Stimulated activated CD4-positive, alpha-beta T cell treated with anti-CD3 and anti-CD28 coated beads, Interleukin-1b, Interleukin-23, amount 100 ng/mL, for 48 hours (primary cell): ENCODE measurements around the gene FZD10.

Source experiments
- DNase-seq: peaks from one replicate; pipeline ENCODE4 v3.0.0-alpha.2; 2020

FZD10 gene

DNA sequence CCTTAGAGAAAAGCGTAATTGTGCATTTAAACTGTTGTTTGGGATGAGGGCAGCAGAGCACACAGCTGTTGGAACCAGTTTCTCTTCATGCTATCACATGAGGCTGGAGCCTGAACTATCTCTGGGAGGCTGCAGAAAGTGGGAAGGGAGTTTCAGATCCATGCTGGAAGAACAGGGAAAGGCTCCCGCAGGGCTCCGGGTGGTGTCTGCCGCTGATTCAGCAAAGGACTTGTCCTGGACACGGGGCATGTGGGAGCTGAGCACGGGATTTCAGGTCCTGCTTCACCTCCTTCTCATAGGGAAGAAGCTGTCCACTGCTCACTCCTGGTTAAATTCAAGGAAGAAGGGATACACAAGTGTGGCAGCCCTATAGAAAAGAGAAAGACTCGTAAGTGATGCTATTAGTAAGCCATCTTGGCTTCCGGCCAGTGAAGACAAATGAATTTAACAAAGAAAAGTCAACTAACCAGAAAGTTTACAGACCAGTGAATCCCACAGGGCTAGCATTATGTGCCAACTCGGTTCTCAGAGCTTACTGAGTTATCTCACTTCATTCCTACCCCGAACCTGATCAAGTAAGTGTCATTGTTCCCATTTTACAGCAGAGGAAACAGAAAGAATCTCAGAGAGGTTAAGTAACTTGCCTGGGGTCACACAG, 6.7 kb upstream of the FZD10 start:
- no peak for DNase-seq

DNA sequence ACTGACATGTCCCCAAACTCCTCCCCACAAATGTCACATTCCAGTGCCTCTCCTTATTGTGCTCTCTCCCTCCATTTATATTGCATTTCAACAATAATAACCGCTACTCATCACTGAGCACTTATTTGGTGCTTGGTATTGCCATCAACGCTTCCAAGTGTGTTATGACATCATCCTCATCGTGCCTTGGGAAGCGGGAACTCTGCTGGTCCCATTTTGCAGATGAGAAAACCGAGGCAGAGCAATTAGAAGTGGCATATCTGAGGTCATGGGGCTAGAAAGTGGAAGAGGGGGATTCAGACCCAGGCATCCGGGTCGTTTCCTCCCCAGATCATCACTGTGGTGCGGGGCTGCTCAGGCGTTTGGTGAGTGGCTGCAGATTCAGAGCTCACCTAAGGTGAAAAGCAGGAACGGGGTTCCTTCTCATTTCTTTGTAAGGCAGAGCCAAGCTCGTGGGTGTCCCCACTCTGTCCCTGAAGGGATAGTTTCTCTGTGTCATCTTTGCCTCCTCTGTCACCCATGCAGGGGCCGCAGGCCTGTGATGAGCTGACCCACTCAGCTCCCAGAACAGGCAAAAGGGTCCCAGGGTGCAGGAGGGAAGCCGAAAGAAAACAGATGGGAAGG, 5.5 kb upstream of the FZD10 start:
- DNase-seq: no peak

- no peak for DNase-seq
Observed at GRCh38 chr12:130157998-130158753, 4.1 kb upstream of the FZD10 start.

- no peak for DNase-seq
Observed at GRCh38 chr12:130158754-130159059, 3.6 kb upstream of the FZD10 start.

GRCh38 chr12:130160306-130160705, 2.0 kb upstream of the FZD10 start:
- no peak for DNase-seq

DNA sequence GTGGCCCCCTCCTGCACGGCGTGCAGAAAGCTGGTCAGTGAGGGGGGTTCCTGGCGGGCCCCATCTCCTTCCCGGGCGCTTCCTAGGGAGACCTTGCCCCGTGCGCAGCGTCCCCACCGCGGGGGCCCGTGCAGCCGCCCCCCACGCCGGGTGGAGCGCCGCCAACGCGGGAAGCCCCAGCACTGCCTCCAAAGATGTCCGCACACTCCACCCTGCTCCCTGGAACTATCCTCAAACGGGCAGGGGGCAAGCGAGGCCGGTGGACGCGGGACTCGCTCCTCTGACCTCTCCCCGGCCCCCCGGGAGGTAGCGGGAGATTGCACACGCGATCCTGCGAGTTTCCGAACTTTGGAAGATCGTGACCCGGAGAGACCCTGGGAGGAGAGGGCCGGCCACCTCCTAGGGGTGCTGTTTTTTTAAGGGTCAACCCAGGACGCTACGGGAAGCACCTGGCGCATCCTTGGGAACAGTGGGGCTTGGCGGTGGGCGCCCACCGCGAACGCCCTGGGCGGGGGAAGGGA, 1.5 kb upstream of the FZD10 start:
- no peak for DNase-seq

GRCh38 chr12:130161261-130162243, 712 bp upstream of the FZD10 start:
- DNase-seq: no peak

DNA sequence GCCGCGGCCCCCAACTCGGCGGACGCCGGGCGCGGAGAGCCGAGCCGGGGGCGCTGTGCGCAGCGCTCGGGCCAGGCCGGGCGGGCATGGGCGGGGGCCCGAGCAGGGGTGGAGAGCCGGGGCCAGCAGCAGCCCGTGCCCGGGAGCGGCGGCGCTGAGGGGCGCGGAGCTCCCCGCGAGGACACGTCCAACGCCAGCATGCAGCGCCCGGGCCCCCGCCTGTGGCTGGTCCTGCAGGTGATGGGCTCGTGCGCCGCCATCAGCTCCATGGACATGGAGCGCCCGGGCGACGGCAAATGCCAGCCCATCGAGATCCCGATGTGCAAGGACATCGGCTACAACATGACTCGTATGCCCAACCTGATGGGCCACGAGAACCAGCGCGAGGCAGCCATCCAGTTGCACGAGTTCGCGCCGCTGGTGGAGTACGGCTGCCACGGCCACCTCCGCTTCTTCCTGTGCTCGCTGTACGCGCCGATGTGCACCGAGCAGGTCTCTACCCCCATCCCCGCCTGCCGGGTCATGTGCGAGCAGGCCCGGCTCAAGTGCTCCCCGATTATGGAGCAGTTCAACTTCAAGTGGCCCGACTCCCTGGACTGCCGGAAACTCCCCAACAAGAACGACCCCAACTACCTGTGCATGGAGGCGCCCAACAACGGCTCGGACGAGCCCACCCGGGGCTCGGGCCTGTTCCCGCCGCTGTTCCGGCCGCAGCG, 639 bp downstream of the FZD10 start:
- DNase-seq: no peak

DNA sequence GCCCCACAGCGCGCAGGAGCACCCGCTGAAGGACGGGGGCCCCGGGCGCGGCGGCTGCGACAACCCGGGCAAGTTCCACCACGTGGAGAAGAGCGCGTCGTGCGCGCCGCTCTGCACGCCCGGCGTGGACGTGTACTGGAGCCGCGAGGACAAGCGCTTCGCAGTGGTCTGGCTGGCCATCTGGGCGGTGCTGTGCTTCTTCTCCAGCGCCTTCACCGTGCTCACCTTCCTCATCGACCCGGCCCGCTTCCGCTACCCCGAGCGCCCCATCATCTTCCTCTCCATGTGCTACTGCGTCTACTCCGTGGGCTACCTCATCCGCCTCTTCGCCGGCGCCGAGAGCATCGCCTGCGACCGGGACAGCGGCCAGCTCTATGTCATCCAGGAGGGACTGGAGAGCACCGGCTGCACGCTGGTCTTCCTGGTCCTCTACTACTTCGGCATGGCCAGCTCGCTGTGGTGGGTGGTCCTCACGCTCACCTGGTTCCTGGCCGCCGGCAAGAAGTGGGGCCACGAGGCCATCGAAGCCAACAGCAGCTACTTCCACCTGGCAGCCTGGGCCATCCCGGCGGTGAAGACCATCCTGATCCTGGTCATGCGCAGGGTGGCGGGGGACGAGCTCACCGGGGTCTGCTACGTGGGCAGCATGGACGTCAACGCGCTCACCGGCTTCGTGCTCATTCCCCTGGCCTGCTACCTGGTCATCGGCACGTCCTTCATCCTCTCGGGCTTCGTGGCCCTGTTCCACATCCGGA, 1.4 kb downstream of the FZD10 start:
- no peak for DNase-seq

GRCh38 chr12:130164216-130164542, 1.9 kb downstream of the FZD10 start:
- no peak for DNase-seq

DNA sequence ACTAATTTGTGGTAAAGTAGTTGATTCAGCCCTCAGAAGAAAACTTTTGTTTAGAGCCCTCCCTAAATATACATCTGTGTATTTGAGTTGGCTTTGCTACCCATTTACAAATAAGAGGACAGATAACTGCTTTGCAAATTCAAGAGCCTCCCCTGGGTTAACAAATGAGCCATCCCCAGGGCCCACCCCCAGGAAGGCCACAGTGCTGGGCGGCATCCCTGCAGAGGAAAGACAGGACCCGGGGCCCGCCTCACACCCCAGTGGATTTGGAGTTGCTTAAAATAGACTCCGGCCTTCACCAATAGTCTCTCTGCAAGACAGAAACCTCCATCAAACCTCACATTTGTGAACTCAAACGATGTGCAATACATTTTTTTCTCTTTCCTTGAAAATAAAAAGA, 2.7 kb downstream of the FZD10 start:
- DNase-seq: no peak

DNA sequence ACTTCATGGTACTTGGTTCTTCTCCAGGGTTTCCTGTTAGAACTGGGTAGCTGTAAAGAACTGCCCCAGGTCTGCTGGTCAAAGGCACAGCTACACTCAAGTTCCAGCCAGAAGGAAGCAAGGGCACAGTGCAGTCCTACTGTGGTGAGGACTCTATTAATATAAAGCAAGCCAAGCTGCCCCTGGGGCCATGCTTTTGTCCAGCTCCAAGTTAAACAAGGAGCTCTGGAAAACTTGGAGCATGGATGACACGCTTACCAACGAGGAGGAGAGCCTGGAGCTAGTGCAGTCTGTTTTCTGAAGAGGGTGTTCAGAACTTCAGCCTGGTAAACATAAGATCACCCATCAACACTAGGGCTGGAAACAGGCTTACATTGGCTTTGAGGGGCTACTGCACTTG, 4.0 kb downstream of the FZD10 start:
- no peak for DNase-seq

GRCh38 chr12:130167537-130167936, 5.3 kb downstream of the FZD10 start:
- DNase-seq: no peak

GRCh38 chr12:130169256-130169655, 7.0 kb downstream of the FZD10 start:
- no peak for DNase-seq

DNA sequence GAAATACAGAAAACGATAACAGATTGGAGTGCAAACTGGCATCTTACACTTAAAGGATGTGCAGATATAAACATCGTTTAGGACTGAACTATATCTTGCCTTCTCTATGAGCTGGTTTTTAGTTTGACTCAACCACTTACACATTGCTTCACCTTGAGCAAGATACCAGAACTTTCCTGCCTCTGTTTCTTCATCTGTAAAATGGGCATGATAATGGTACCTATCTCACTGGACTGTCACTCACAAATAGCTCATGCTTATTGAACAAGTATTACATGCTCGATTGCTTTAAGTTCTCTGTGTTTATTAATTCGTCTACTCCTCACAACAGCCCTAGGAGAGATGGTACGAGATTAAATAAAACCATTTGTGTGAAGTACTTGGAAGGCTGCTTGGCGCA, 7.7 kb downstream of the FZD10 start:
- no peak for DNase-seq

DNA sequence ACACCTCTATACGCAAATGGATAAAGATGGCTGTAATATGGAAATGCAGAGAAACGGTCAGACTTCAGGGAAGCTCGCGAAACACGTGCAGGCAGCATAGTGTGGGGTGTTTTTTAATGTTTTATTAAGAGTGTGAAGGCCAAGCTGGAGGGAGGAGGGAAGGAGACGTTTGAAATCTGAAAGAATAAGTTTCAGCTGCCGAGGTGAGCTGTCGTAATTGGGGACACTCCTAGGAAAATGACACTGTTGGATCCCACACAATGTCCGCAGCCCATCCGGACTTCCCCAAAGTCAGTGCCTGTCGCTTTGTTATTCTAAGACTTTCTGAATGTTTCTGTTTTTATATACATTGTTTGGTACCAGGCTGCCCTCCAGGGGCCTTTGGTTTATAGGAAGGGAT, 8.3 kb downstream of the FZD10 start:
- no peak for DNase-seq

DNA sequence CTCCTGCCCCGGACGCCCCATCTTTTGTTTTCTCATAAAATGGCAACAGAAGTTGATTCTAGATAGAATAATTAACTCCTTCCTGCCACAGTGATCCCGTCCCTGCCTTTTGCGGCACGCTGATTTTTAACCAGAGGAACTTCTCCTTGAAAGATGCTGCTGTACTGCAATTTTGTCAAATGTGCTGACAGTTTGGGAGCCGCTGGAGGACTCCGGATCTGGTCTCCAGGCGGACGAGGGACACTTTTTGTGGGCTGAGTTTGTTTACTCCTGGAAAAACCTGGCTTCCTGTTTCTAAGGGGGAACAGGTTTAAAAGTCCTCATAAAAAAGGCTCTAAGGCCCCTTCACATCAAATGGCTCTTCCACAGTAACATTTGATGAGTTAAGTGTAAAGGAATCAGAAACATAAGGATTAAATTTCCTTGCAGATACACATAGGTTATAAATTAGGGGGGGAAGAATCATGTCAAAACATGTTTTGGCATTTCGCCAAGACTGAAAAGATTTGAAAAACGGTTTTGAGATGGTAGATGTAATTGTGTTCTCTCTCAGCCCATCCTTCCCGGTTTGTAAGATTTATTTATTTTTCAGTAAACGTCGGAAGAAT, 15.5 kb downstream of the FZD10 start:
- DNase-seq: no peak

- no peak for DNase-seq
Observed at GRCh38 chr12:130178282-130178681, 16.0 kb downstream of the FZD10 start.

DNA sequence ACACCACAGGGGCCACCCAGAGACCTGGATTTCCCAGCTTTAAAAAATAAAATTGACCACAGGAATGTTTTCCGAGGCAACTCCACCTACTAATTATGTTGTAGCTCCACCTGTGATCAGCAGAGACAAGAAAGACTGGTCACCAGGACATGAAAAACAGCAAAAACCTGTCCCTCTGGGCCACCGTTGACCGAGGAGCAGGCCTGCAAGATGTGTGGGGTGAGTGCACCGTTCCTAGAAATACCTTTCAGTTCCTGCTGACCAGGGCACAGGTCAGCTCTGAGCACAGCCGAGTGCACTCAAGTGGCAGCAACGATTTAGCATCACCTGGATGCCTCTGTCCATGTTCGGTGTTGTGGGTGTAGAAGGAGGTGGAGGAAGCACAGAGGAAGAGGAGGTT, 16.9 kb downstream of the FZD10 start:
- no peak for DNase-seq

GRCh38 chr12:130179621-130180020, 17.4 kb downstream of the FZD10 start:
- no peak for DNase-seq

GRCh38 chr12:130181211-130181610, 18.9 kb downstream of the FZD10 start:
- DNase-seq: no peak
